ENCODE results near the gene PTPN14.
A peak's percentile ranks its signal among the peaks of the same experiment; 100 is the strongest.
"Not testable (repeated sequence)": the region's sequence is repeated elsewhere in the genome, so short reads cannot be mapped to it uniquely, and the experiment has no call there.

Gene PTPN14

GRCh38 chr1:214551436-214552173 lies at the start of gene PTPN14:
Gene PTPN14 (minus strand): TSS chr1:214551602. CDS start chr1:214464803, 86,799 bp downstream.
- peak; percentile 42 for TF ChIP-seq CTCF (IDR thresholded peaks at IDR 0.05; ENCODE audit: low read depth, low read length)
- DNase-seq (ENCODE audit: extremely low read depth, low read depth) = peak; percentile 88

DNA sequence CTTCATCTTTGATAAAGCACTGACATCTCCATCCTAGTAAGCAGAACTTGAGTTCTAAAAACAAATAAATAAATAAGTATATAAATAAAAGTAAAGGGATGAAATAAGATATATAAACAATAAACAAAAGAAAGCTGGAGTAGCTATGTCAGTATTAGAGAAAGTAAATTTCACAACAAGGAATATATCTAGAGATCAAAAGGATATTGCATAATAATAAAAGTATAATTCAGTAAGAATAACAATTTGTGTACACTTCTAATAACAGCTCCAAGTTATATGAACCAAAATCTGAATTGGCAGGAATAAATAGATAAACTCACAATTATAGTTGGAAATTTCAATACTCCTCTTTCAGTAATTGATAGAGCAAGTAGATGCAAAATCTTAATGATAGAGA lies 41.8 kb upstream of the PTPN14 start:
- no peak for DNase-seq (ENCODE audit: extremely low read depth, low read depth)
- no peak for TF ChIP-seq CTCF (IDR thresholded peaks at IDR 0.05; ENCODE audit: low read depth, low read length)

DNA sequence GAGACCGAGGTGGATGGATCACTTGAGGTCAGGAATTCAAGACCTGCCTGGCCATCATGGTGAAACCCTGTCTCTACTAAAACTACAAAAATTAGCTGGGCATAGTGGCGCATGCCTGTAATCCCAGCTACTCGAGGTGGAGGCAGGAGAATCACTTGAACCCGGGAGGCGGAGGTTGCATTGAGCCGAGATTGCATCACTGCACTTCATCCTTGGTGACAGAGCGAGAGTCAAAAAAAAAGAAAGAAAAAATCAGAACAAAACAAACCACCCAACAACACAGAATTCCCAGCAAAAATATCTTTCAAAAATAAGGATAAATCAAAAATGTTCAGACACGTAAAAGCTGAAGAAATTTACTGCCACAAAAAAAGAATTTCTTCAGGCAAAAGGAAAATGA lies 40.5 kb upstream of the PTPN14 start:
- DNase-seq (ENCODE audit: extremely low read depth, low read depth) = not testable (repeated sequence)

DNA sequence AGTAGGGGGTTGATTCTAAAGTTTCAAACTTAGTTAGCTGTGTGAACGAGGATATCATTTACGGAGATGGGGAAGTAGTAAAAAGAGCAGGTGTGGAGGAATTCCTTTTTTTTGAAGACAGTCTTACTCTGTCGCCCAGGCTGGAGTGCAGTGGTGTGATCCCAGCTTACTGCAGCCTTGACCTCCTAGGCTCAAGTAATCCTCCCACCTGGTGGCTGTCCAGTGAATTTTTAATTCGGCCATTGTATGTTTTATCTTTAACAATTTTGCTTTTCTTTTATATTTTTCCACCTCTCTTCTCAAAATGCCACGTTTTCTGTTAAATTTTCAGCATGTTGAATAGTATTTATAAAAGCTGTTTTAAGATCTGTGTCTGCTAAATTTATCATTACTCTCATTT lies 39.3 kb upstream of the PTPN14 start:
- TF ChIP-seq CTCF (IDR thresholded peaks at IDR 0.05; ENCODE audit: low read depth, low read length) = no peak; the same call in 1 of the 2 replicates
- no peak for DNase-seq (ENCODE audit: extremely low read depth, low read depth)

DNA sequence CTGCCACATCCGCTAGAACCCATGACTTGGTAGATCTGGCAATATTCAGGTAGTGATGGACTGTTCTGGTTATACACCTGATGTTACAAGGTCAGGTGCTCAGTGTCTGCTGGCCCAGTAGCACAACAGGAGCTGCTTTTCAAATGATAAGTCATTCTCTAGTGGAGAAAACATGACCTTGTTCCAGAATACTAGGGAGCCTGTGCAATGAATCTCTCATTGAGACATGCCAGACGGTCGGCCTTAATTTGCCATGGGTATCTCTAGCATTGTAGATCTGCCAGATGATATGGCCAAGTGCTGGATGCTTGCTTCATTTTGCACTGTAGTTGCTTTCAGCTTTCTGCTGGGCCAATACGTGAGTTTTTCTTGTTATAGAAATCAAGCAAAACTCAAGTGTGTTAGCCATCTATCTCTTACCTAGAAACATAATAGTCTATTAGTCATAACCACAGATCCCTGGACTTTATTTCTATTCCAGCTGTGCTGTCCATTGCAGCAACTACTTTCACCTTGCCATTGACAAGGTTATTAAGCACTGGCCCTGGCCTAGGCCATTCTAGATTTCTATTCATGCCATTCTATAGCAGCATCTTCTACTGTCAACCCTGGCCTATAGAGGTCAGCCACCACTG lies 37.7 kb upstream of the PTPN14 start:
- no peak for DNase-seq (ENCODE audit: extremely low read depth, low read depth)
- no peak for TF ChIP-seq CTCF (IDR thresholded peaks at IDR 0.05; ENCODE audit: low read depth, low read length)

GRCh38 chr1:214587165-214587564 lies 35.8 kb upstream of the PTPN14 start:
- no peak for DNase-seq (ENCODE audit: extremely low read depth, low read depth)
- TF ChIP-seq CTCF (IDR thresholded peaks at IDR 0.05; ENCODE audit: low read depth, low read length) = no peak

DNA sequence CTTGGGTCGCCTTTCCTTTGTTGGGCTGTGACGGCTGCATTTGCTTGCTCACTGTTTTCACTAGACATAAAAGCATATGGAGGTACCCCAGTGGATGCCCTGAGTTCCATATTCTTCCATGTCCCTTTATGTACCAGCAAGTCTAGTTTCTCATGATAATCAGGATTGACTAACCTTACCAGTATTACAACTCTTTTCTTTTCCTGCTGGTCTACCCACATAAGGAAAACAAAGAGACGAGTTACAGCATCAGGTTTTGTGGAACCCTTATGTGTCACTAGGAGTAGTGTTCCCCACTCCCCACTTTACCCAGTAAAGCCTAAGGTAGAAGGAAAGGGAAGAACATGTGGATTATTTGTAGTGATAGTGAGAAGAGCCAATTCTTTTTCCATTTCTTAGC lies 35.2 kb upstream of the PTPN14 start:
- no peak for DNase-seq (ENCODE audit: extremely low read depth, low read depth)
- TF ChIP-seq CTCF (IDR thresholded peaks at IDR 0.05; ENCODE audit: low read depth, low read length) = no peak

All from AG09319 (cell line).